Middle frontal gyrus (tissue), 1 donor: Measurements from ENCODE around the gene FAM76A.
"Not testable (repeated sequence)": the region's sequence is repeated elsewhere in the genome, so short reads cannot be mapped to it uniquely, and the experiment has no call there.

Experiments used
- DNase-seq: peaks from one replicate; pipeline ENCODE4 v3.0.0-alpha.2; 2015; ENCODE audit warnings: low spot score; ENCODE audit errors: extremely low spot score

Gene FAM76A

GRCh38 chr1:27725374-27726172 lies at the start of gene FAM76A:
Gene FAM76A (plus strand): TSS chr1:27725961. CDS start chr1:27726081, 120 bp downstream.
- peak; percentile 99 for DNase-seq

- no peak for DNase-seq
Measured at GRCh38 chr1:27676410-27676809, 49.4 kb upstream of the FAM76A start.

- DNase-seq, result no peak
Measured at GRCh38 chr1:27678747-27679146, 47.0 kb upstream of the FAM76A start.

- DNase-seq, result not testable (repeated sequence)
Measured at GRCh38 chr1:27680225-27680791, 45.5 kb upstream of the FAM76A start.

GRCh38 chr1:27681580-27681979 lies 44.2 kb upstream of the FAM76A start:
- DNase-seq, result not testable (repeated sequence)

GRCh38 chr1:27682351-27682944 lies 43.3 kb upstream of the FAM76A start:
- no peak for DNase-seq

GRCh38 chr1:27684176-27684575 lies 41.6 kb upstream of the FAM76A start:
- DNase-seq, result no peak

GRCh38 chr1:27686223-27686990 lies 39.4 kb upstream of the FAM76A start:
- no peak for DNase-seq

GRCh38 chr1:27687906-27688305 lies 37.9 kb upstream of the FAM76A start:
- no peak for DNase-seq

- DNase-seq, result no peak
Measured at GRCh38 chr1:27689423-27690173, 36.2 kb upstream of the FAM76A start.

- DNase-seq, result no peak
Measured at GRCh38 chr1:27690183-27690582, 35.6 kb upstream of the FAM76A start.

GRCh38 chr1:27696835-27697234 lies 28.9 kb upstream of the FAM76A start:
- DNase-seq, result not testable (repeated sequence)

- DNase-seq, result no peak
Measured at GRCh38 chr1:27704958-27705357, 20.8 kb upstream of the FAM76A start.

GRCh38 chr1:27705545-27705944 lies 20.2 kb upstream of the FAM76A start:
- DNase-seq, result no peak

GRCh38 chr1:27710574-27710973 lies 15.2 kb upstream of the FAM76A start:
- DNase-seq, result no peak

GRCh38 chr1:27713139-27713725 lies 12.5 kb upstream of the FAM76A start:
- no peak for DNase-seq

- DNase-seq, result no peak
Measured at GRCh38 chr1:27713869-27714513, 11.8 kb upstream of the FAM76A start.

GRCh38 chr1:27716262-27716895 lies 9.4 kb upstream of the FAM76A start:
- no peak for DNase-seq
